Kidney (tissue), 14 donors: ENCODE measurements around the gene CALML5. TPM values are rescaled to one million over a fixed set of nuclear protein-coding genes. Genes with fewer than 3 reads are reported as not detected.
"Not testable (repeated sequence)": the region's sequence is repeated elsewhere in the genome, so short reads cannot be mapped to it uniquely, and the experiment has no call there.

Experiments
- DNase-seq, 5 donors: peaks; one replicate each; pipeline ENCODE4 v3.0.0-alpha.2; 2013 to 2020
- FAIRE-seq: peaks from 2 replicates; lab custom pipeline; 2012; peaks lifted over from hg19 to GRCh38; lab: Jason Lieb, UNC
- H3K27ac ChIP-seq, 2 donors: one replicate each; pipeline ENCODE4 v1.7.0; 2013; ENCODE audit warnings: low read depth in 2 of 2, low read length in 2 of 2, inconsistent platforms in 1 of 2
- H3K27me3 ChIP-seq: one replicate; pipeline ENCODE4 v1.7.1; 2013; ENCODE audit warnings: low read length, inconsistent platforms; ENCODE audit not compliant: control insufficient read depth, insufficient read depth
- H3K36me3 ChIP-seq, 3 donors: one replicate each; pipeline versions ENCODE4 v1.7.0 to v1.7.1; 2013; ENCODE audit warnings: low read length in 3 of 3, control low read depth in 1 of 3, inconsistent platforms in 1 of 3; ENCODE audit not compliant: insufficient read depth in 3 of 3, control insufficient read depth in 2 of 3
- H3K4me1 ChIP-seq, 3 donors: one replicate each; pipeline versions ENCODE4 v1.7.0 to v1.7.1; 2013; ENCODE audit warnings: low read length in 3 of 3, inconsistent platforms in 1 of 3, low read depth in 1 of 3; ENCODE audit not compliant: control insufficient read depth in 2 of 3, insufficient read depth in 2 of 3
- H3K4me3 ChIP-seq, 3 donors: one replicate each; pipeline versions ENCODE4 v1.7.0 to v1.8.1; 2013; ENCODE audit warnings: low read length in 3 of 3, control low read depth in 1 of 3, inconsistent platforms in 1 of 3
- H3K9ac ChIP-seq, 3 donors: one replicate each; pipeline versions ENCODE4 v1.7.0 to v1.7.1; 2013; ENCODE audit warnings: low read length in 3 of 3, control low read depth in 1 of 3, inconsistent platforms in 1 of 3
- H3K9me3 ChIP-seq, 3 donors: one replicate each; pipeline versions ENCODE4 v1.7.0 to v1.7.1; 2013; ENCODE audit warnings: low read length in 3 of 3, control low read depth in 1 of 3, inconsistent platforms in 1 of 3; ENCODE audit not compliant: control insufficient read depth in 2 of 3, insufficient read depth in 1 of 3
- CTCF ChIP-seq: IDR thresholded peaks from 3 replicates; pipeline ENCODE4 v1.5.1; 2012; ENCODE audit warnings: mild to moderate bottlenecking, moderate library complexity, borderline replicate concordance; ENCODE audit not compliant: insufficient read depth; ENCODE audit errors: extremely low read depth
- intact Hi-C: fragments of 100-400 bp; cut with DNase I; formaldehyde crosslinking; loops from one replicate; pipeline ENCODE4 v1.11.1; 2022
- polyA plus RNA-seq: library from polyadenylated mRNA; stranded (reverse); fragments of 350-450 nt; fragmentation: Illumina TruSeq; extraction: RNeasy Lipid Tissue Mini Kit (QIAGEN cat#74804); gene quantifications from one replicate; pipeline ENCODE4 v1.2.3, GENCODE V29; 2014; ENCODE audit warnings: low read depth, low replicate concordance; ENCODE audit not compliant: insufficient read depth
- total RNA-seq: library from RNA; stranded (reverse); fragmentation: NEBNext Ultra II Directional; extraction: Animal tissue kit (Norgen Biotek cat#: 25700); gene quantifications from one replicate; pipeline ENCODE4 v1.2.1, GENCODE V29; 2021
- donor health status: control.
- donor health status: control.
- donor health status: control.
- donor health status: control.
- donor health status: control.
- donor health status: DM: yes; HTN: yes; CAD: no.
- donor health status: Normal renal cell carcinoma (clear cell type).

CALML5 gene
- total and polyA plus RNA-seq, 2 donors from 2014 or later: not detected

DNA sequence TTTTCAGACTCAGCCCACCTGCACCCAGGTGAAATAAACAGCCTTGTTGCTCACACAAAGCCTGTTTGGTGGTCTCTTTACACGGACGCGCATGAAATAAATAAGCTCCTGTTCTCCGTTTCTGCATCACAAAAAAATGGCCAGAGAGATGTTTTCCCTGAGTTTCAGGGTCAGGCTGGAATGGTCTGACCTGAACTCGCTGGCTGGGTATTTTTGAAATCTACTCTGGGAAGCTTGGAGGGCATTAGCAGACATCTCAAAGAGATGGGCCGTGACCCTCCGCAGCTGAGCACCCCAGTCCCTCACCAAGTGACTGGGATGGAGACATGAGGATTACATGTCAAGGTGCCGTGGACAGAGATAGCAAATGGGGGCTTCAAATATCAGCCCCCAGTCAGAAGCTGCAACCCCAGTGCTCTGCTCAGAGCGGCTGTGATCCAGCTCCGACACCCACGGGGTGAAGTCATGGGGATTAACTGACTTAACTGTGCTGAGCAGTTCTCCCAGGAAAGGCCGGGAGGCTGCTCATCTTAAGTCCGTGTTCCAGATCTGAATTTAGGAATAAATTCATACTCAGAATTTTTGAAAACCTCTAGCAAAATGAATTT lies 22.3 kb downstream of the CALML5 start:
- Histone ChIP-seq H3K27me3 (no peaks in the 10 kb centered on the region), H3K4me1 (no peaks in the 10 kb centered on the region), H3K4me3 (no peak overlapping the region), H3K27ac (no peak overlapping the region), H3K9ac (no peak overlapping the region), H3K36me3 (no peaks in the 10 kb centered on the region), H3K9me3 (no peaks in the 10 kb centered on the region)
- FAIRE-seq (no peak), DNase-seq (no peak)
- intact Hi-C loops: no loop called here
- TF ChIP-seq CTCF: no peak

DNA sequence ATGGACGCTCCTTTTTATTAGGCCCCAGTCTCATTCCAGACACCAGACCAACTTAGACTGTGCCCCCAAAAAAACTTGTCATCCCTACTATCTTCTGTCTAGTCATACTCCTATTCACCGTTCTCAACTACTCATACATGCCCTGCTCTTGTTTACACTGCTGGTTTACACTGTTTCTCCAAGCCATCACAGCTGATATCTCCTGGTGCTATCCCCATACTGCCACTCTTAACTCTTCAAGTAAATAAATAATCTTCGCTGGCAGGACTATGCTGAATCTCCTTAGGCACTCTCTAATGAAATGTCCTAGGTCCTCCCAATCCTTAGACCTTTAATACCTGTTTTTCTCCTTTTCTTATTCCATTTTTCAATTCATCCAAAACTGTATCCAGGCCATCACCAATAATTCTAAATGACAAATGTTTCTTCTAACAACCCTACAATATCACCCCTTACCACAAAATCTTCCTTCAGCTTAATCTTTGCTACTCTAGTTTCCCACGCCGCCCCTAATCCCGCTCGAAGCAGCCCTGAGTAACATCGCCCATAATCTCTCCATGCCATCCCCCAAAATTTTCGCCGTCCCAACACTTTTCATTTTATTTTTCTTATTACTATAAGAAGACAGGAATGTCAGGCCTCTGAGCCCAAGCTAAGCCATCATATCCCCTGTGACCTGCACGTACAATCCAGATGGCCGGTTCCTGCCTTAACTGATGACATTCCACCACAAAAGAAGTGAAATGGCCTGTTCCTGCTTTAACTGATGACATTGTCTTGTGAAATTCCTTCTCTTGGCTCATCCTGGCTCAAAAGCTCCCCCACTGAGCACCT lies 23.2 kb downstream of the CALML5 start:
- H3K27ac ChIP-seq, H3K9ac ChIP-seq, H3K9me3 ChIP-seq, H3K27me3 ChIP-seq, FAIRE-seq, H3K4me1 ChIP-seq, H3K4me3 ChIP-seq, intact Hi-C loops, DNase-seq, H3K36me3 ChIP-seq: not testable (repeated sequence)

- FAIRE-seq, H3K27me3 ChIP-seq, H3K27ac ChIP-seq, H3K36me3 ChIP-seq, H3K9me3 ChIP-seq, H3K4me1 ChIP-seq, intact Hi-C loops, H3K9ac ChIP-seq, H3K4me3 ChIP-seq, DNase-seq: not testable (repeated sequence)
Observed at GRCh38 chr10:5475088-5475487, 24.3 kb downstream of the CALML5 start.

DNA sequence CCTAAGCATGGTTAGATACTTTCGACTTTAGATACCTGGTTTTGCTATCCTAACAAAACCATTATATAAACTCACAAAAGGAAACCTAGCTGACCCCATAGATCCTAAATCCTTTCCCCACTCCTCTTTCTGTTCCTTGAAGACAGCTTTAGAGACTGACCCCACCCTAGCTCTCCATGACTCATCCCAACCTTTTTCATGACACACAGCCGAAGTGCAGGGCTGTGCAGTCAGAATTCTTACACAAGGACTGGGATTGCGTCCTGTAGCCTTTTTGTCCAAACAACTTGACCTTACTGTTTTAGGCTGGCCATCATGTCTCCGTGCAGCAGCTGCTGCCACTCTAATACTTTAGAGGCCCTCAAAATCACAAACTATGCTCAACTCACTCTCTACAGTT lies 24.7 kb downstream of the CALML5 start:
- H3K9me3 ChIP-seq, DNase-seq, FAIRE-seq, H3K4me1 ChIP-seq, H3K27me3 ChIP-seq, H3K36me3 ChIP-seq, H3K9ac ChIP-seq, H3K4me3 ChIP-seq, H3K27ac ChIP-seq, intact Hi-C loops: not testable (repeated sequence)
